OCI-LY3 (cell line): ENCODE results near the gene ITGA6.

Experiments
- CTCF ChIP-seq: fragments of 200-600, 300-600 bp; sonication (generic); IDR thresholded peaks from 2 replicates; pipeline ENCODE4 v1.5.1; 2014; ENCODE audit warnings: antibody characterized with exemption, low read length, low read depth
- EZH2phosphoT487 ChIP-seq: fragments of 200-600 bp; shearing (Covaris generic); IDR thresholded peaks from 2 replicates; pipeline ENCODE4 v1.6.1; 2018; ENCODE audit warnings: antibody characterized with exemption, mixed run types, low read depth

- no peak for TF ChIP-seq CTCF
- TF ChIP-seq EZH2phosphoT487: no peak
Observed at GRCh38 chr2:172428832-172429210, 1.4 kb downstream of the ITGA6 start.
